AG09319 (cell line): Measurements from ENCODE around the gene CAMK2G.

Experiments used
- DNase-seq: peaks from one replicate; pipeline ENCODE4 v3.0.0-alpha.2; 2010; ENCODE audit warnings: low read depth; ENCODE audit errors: extremely low read depth
- CTCF ChIP-seq: IDR thresholded peaks from 2 replicates; pipeline ENCODE4 v1.5.1; 2011; ENCODE audit warnings: low read depth, mild to moderate bottlenecking, inconsistent platforms, low read length, moderate library complexity

Gene CAMK2G

DNA sequence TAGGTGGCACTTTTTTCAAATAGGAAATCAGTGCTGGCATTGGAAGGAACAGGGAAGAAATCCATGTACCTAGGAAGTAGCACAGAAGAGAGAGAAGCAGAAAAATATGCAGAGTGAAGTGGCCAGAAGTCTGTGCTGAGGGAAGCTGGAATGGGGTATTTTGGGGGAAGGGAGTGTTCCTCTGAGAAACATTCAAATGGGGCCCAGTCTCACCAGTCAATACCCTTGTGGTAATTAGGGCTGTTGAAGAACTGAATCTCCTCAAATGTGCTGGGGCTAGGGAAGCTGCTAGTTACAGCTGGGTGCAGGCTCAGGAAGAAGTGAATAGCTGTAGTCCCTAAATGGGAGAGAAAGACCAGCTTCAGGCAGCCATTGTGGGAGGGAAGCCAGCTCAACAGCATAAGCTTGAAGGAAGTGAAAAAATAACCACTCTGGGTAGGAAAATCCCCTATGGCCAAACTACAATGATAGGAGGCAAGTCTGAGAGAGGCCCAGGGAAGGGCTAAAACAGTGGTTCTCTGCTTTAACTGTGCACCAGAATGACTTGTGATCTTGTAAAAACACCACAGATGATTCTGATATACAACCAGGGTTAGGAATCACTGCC lies 70.6 kb downstream of the CAMK2G start:
- no peak for DNase-seq
- no peak for TF ChIP-seq CTCF

- peak; percentile 3 for TF ChIP-seq CTCF
- DNase-seq, result no peak
Measured at GRCh38 chr10:73802276-73802991, 71.9 kb downstream of the CAMK2G start.

GRCh38 chr10:73801253-73801590 lies 73.1 kb downstream of the CAMK2G start:
- DNase-seq, result no peak
- TF ChIP-seq CTCF, result no peak

- no peak for DNase-seq
- TF ChIP-seq CTCF, result no peak
Measured at GRCh38 chr10:73800560-73801252, 73.6 kb downstream of the CAMK2G start.

DNA sequence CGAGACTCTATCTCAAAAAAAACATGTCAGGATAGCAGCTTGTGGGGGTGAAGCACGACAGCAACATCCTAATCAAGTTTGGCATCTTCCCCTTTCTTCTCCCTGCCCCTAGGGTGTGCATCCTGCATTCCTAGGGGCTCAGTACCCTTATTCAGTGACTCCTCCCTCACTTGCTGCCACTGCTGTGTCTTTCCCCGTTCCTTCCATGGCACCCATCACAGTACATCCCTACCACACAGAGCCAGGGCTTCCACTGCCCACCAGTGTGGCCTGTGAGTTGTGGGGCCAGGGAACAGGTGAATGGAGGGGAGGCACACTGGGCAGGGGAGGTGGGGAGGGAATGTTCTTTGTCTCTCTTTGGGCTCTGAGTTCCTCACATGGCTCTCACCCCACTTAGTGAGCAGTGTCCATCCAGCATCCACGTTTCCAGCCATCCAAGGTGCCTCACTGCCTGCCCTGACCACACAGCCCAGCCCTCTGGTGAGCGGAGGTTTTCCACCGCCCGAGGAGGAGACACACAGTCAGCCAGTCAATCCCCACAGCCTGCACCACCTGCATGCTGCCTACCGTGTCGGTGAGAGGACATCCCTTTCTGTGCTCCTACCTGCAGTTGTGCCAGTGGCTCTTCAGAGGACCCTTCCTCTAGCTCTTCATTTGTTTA lies 74.3 kb downstream of the CAMK2G start:
- no peak for TF ChIP-seq CTCF
- DNase-seq, result no peak

DNA sequence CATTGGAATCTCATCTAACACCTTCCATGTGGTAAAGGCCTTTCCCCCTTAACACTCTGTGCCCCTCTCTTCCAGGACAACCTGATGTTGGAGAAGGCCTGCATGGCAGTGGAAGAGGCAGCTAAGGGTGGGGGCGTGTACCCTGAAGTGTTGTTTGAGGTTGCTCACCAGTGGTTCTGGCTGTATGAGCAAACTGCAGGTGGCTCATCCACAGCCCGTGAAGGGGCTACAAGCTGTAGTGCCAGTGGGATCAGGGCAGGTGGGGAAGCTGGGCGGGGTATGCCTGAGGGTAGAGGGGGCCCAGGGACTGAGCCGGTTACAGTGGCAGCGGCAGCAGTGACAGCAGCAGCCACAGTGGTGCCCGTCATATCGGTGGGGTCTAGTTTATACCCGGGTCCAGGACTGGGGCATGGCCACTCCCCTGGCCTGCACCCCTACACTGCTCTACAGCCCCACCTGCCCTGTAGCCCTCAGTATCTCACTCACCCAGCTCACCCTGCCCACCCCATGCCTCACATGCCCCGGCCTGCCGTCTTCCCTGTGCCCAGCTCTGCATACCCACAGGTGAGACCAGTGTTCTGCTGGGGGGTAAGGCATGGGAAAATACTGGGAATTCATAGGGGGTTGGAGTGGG lies 75.3 kb downstream of the CAMK2G start:
- DNase-seq, result no peak
- TF ChIP-seq CTCF, result no peak
